ENCODE data around the gene GRIK5.
A peak's percentile ranks its signal among the peaks of the same experiment; 100 is the strongest.

Gene GRIK5

DNA sequence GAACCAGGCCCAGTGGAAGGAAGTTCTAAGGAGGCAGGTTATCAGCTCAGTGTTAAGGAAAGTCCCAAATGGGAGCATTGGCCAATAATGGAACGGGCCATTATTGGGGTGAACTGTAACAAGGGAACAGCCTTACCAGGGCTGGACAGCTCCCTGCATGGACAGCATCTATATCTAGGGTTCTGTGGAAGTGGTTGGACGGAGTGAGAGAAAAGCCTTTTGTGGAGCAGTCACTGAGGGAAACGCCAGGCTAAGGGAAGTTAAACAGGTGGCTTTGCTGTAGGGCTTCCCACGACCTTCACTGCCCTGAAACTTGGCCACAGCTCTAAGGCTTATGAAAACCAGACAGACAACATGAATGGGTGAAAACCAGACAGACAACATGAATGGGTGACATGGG, 45.2 kb upstream of the GRIK5 start:
- TF ChIP-seq, protein P1, sequence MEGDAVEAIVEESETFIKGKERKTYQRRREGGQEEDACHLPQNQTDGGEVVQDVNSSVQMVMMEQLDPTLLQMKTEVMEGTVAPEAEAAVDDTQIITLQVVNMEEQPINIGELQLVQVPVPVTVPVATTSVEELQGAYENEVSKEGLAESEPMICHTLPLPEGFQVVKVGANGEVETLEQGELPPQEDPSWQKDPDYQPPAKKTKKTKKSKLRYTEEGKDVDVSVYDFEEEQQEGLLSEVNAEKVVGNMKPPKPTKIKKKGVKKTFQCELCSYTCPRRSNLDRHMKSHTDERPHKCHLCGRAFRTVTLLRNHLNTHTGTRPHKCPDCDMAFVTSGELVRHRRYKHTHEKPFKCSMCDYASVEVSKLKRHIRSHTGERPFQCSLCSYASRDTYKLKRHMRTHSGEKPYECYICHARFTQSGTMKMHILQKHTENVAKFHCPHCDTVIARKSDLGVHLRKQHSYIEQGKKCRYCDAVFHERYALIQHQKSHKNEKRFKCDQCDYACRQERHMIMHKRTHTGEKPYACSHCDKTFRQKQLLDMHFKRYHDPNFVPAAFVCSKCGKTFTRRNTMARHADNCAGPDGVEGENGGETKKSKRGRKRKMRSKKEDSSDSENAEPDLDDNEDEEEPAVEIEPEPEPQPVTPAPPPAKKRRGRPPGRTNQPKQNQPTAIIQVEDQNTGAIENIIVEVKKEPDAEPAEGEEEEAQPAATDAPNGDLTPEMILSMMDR (IDR thresholded peaks at IDR 0.05; ENCODE audit: poor library complexity, severe bottlenecking), result no peak
- H3K4me3 ChIP-seq (ENCODE audit: severe bottlenecking), result no peak overlapping the region
- no peaks in the 10 kb centered on the region for H3K27me3 ChIP-seq (ENCODE audit: insufficient read depth, poor library complexity, severe bottlenecking)
- no peaks in the 10 kb centered on the region for H3K36me3 ChIP-seq (ENCODE audit: low read depth)
- DNase-seq (ENCODE audit: low spot score), result no peak
- ATAC-seq (ENCODE audit: low read depth), result no peak
- H3K4me1 ChIP-seq (ENCODE audit: insufficient read depth, poor library complexity, severe bottlenecking), result peaks cover 38% of the 10 kb centered on the region
- no peaks in the 10 kb centered on the region for H3K9me3 ChIP-seq (ENCODE audit: severe bottlenecking)
- peak overlapping the region; percentile 96 for H3K27ac ChIP-seq (ENCODE audit: poor library complexity, severe bottlenecking)

DNA sequence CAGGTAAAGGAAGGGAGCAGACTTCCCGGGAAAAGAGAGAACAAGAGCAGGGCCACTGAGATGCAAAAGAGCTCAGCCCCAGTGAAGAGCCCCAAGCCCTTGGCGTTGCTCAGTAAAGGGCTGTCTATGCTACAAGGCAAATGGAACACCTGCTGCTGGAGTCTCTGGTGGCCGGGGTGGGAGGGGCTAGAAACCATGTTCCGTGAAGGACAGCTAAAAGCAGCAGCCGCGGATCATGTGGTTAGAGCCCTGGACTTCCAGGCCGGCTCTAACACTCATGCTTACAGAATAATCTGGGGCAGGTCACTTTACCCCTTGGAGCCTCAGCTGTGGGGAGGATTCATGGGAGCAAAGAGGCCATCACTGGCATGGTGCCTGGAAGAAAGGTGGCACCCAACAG, 44.4 kb upstream of the GRIK5 start:
- H3K4me3 ChIP-seq (ENCODE audit: severe bottlenecking), result no peak overlapping the region
- DNase-seq (ENCODE audit: low spot score), result no peak
- peaks cover 38% of the 10 kb centered on the region for H3K4me1 ChIP-seq (ENCODE audit: insufficient read depth, poor library complexity, severe bottlenecking)
- H3K36me3 ChIP-seq (ENCODE audit: low read depth), result no peaks in the 10 kb centered on the region
- no peaks in the 10 kb centered on the region for H3K27me3 ChIP-seq (ENCODE audit: insufficient read depth, poor library complexity, severe bottlenecking)
- ATAC-seq (ENCODE audit: low read depth), result no peak
- TF ChIP-seq, protein P1 (IDR thresholded peaks at IDR 0.05; ENCODE audit: poor library complexity, severe bottlenecking), result no peak
- H3K27ac ChIP-seq (ENCODE audit: poor library complexity, severe bottlenecking), result peak overlapping the region; percentile 96
- no peaks in the 10 kb centered on the region for H3K9me3 ChIP-seq (ENCODE audit: severe bottlenecking)

DNA sequence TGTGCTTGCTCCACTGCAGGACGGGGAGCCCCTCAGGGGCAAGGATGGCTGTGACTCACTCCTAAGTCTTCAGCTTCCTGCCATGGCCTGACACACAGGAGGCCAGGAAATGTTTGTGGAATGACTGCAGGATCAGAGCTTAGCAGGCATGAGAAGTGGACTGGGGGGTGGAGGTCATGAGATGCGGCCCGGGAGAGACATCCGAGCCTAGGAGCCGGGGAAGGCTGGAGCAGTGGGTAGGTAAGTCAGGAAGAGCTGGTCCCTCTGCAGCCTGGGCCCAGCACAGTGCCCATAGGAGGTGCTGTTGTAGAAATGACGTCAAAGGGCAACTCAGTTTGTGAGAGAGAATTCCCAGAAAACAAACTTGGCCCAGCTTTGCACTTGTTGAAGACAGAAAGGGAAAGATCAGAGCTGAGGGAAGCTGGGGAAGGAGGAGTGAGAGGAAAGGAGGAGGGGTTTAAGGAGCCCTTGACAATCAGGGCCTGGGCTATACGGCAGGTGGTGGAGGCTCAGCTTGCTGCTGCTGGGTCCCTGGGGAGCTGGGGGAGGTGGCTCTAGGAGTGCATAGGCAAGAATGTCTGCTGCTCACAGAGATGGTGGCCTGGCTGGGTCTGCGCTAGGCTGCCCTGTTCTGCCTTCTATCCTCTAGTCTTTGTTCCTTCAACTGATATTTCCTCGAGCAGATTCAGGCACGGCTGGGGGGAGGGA, 43.8 kb upstream of the GRIK5 start:
- DNase-seq (ENCODE audit: low spot score) (peak; percentile 91), ATAC-seq (ENCODE audit: low read depth) (peak; percentile 96)
- Histone ChIP-seq H3K27ac (ENCODE audit: poor library complexity, severe bottlenecking) (peak overlapping the region; percentile 96), H3K27me3 (ENCODE audit: insufficient read depth, poor library complexity, severe bottlenecking) (no peaks in the 10 kb centered on the region), H3K4me1 (ENCODE audit: insufficient read depth, poor library complexity, severe bottlenecking) (peaks cover 38% of the 10 kb centered on the region), H3K36me3 (ENCODE audit: low read depth) (no peaks in the 10 kb centered on the region), H3K9me3 (ENCODE audit: severe bottlenecking) (no peaks in the 10 kb centered on the region), H3K4me3 (ENCODE audit: severe bottlenecking) (no peak overlapping the region)
- TF ChIP-seq, protein P1 (IDR thresholded peaks at IDR 0.05; ENCODE audit: poor library complexity, severe bottlenecking), result peak; percentile 42

DNA sequence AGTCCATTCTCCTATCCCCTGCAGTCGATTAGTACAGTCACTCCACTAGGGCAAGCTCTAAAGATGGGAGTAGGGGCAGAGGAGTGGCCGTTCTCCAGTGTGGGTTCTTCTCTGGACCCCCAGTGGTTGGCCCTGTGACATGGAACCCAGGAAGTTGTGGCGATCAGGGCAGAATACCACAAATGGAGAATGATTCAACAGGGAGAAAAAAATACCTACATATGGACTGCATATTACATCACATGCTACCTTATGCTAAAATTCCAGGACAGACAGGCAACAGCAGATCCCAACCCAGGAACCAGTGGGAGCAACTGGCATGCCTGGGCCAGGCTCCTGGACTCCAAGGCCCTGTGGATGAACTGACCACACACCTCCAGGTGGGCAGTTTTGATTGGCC, 41.8 kb upstream of the GRIK5 start:
- Histone ChIP-seq H3K36me3 (ENCODE audit: low read depth) (no peaks in the 10 kb centered on the region), H3K27me3 (ENCODE audit: insufficient read depth, poor library complexity, severe bottlenecking) (no peaks in the 10 kb centered on the region), H3K4me1 (ENCODE audit: insufficient read depth, poor library complexity, severe bottlenecking) (peaks cover 38% of the 10 kb centered on the region), H3K9me3 (ENCODE audit: severe bottlenecking) (no peaks in the 10 kb centered on the region), H3K4me3 (ENCODE audit: severe bottlenecking) (no peak overlapping the region), H3K27ac (ENCODE audit: poor library complexity, severe bottlenecking) (peak overlapping the region; percentile 96)
- no peak for DNase-seq (ENCODE audit: low spot score)
- ATAC-seq (ENCODE audit: low read depth), result peak; percentile 31
- TF ChIP-seq, protein P1 (IDR thresholded peaks at IDR 0.05; ENCODE audit: poor library complexity, severe bottlenecking), result no peak

DNA sequence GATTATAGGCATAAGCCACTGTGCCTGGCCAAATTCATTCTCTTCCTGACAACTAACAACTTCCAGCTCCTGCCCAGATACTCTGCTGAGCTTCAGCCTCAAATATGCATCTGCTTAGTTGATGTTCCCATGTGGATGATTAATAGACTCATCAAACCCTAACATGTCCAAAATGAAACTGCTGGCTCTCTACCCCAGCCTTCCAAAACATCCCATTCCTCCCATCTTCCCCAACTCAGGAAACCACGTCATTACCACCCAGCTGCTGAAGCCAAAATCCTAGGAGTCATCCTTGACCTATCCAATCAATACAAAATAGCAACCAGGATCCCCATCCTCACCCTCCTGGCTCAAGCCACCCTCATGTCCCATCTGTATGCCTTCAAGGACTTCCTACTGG, 41.4 kb upstream of the GRIK5 start:
- Histone ChIP-seq H3K4me3 (ENCODE audit: severe bottlenecking) (no peak overlapping the region), H3K27ac (ENCODE audit: poor library complexity, severe bottlenecking) (peak overlapping the region; percentile 96), H3K27me3 (ENCODE audit: insufficient read depth, poor library complexity, severe bottlenecking) (no peaks in the 10 kb centered on the region), H3K36me3 (ENCODE audit: low read depth) (no peaks in the 10 kb centered on the region), H3K9me3 (ENCODE audit: severe bottlenecking) (no peaks in the 10 kb centered on the region), H3K4me1 (ENCODE audit: insufficient read depth, poor library complexity, severe bottlenecking) (peaks cover 38% of the 10 kb centered on the region)
- ATAC-seq (ENCODE audit: low read depth) (no peak), DNase-seq (ENCODE audit: low spot score) (no peak)
- TF ChIP-seq, protein P1 (IDR thresholded peaks at IDR 0.05; ENCODE audit: poor library complexity, severe bottlenecking), result no peak
